Measurements from ENCODE around the gene GRK5. TPM values are rescaled to one million over a fixed set of nuclear protein-coding genes. Genes with fewer than 3 reads are reported as not detected.

Gene GRK5
- polyA plus RNA-seq, 1 donor from 2014 or later: 34.9 TPM

GRCh38 chr10:119403921-119404320 lies 196.6 kb downstream of the GRK5 start:
- no peak overlapping the region for H3K4me3 ChIP-seq (ENCODE audit: low read length)
- no peaks in the 10 kb centered on the region for H3F3A ChIP-seq (ENCODE audit: insufficient read depth, low read length, poor library complexity, severe bottlenecking)
- TF ChIP-seq EZH2 (IDR thresholded peaks at IDR 0.05; ENCODE audit: borderline replicate concordance, insufficient read depth, low read length, poor library complexity, severe bottlenecking) (no peak), SMC3 (conservative IDR thresholded peaks at IDR 0.05; ENCODE audit: poor library complexity) (no peak), MXI1 (conservative IDR thresholded peaks at IDR 0.05; ENCODE audit: poor library complexity, severe bottlenecking) (no peak), TAF1 (IDR thresholded peaks at IDR 0.05; ENCODE audit: low read depth) (no peak), REST (IDR thresholded peaks at IDR 0.05; ENCODE audit: borderline replicate concordance) (no peak), CTCF (IDR thresholded peaks at IDR 0.05; ENCODE audit: poor library complexity, severe bottlenecking) (no peak), EP300 (conservative IDR thresholded peaks at IDR 0.05; ENCODE audit: poor library complexity, severe bottlenecking) (no peak), POLR2AphosphoS5 (IDR thresholded peaks at IDR 0.05) (no peak), RAD21 (conservative IDR thresholded peaks at IDR 0.05) (no peak)

GRCh38 chr10:119404719-119405519 lies 197.5 kb downstream of the GRK5 start:
- no peak overlapping the region for H3K4me2 ChIP-seq (ENCODE audit: low read length)

More at GRCh38 chr10:119403921-119404320, 196.6 kb downstream of the GRK5 start:
- no peak overlapping the region for H3K4me2 ChIP-seq (ENCODE audit: low read length)
- no peaks in the 10 kb centered on the region for H3K9me3 ChIP-seq (ENCODE audit: low read length)
- no peak overlapping the region for H2AFZ ChIP-seq (ENCODE audit: low read depth, low read length)
- no peaks in the 10 kb centered on the region for H3K27me3 ChIP-seq (ENCODE audit: insufficient read depth, low read depth, low read length)
- H4K20me1 ChIP-seq (ENCODE audit: insufficient read depth): no peaks in the 10 kb centered on the region
- no peaks in the 10 kb centered on the region for H3K9me2 ChIP-seq (ENCODE audit: insufficient read depth, low read length)
- H3K36me3 ChIP-seq (ENCODE audit: insufficient read depth, low read length): no peaks in the 10 kb centered on the region
- H3K9ac ChIP-seq (ENCODE audit: low read length): no peak overlapping the region
- no peak overlapping the region for H3K27ac ChIP-seq (ENCODE audit: low read length)
- no peaks in the 10 kb centered on the region for H3K79me2 ChIP-seq (replicated peaks; ENCODE audit: insufficient read depth, low read length)

More at GRCh38 chr10:119404719-119405519, 197.5 kb downstream of the GRK5 start:
- H4K20me1 ChIP-seq (ENCODE audit: insufficient read depth): no peaks in the 10 kb centered on the region
- TF ChIP-seq POLR2AphosphoS5 (IDR thresholded peaks at IDR 0.05): no peak
- no peak for TF ChIP-seq MXI1 (conservative IDR thresholded peaks at IDR 0.05; ENCODE audit: poor library complexity, severe bottlenecking)
- TF ChIP-seq REST (IDR thresholded peaks at IDR 0.05; ENCODE audit: borderline replicate concordance): no peak
- TF ChIP-seq EP300 (conservative IDR thresholded peaks at IDR 0.05; ENCODE audit: poor library complexity, severe bottlenecking): no peak
- TF ChIP-seq EZH2 (IDR thresholded peaks at IDR 0.05; ENCODE audit: borderline replicate concordance, insufficient read depth, low read length, poor library complexity, severe bottlenecking): no peak
- TF ChIP-seq CTCF (IDR thresholded peaks at IDR 0.05; ENCODE audit: poor library complexity, severe bottlenecking): no peak
- no peak for TF ChIP-seq TAF1 (IDR thresholded peaks at IDR 0.05; ENCODE audit: low read depth)
- no peak for TF ChIP-seq SMC3 (conservative IDR thresholded peaks at IDR 0.05; ENCODE audit: poor library complexity)
- TF ChIP-seq RAD21 (conservative IDR thresholded peaks at IDR 0.05): no peak
- H3K9ac ChIP-seq (ENCODE audit: low read length): no peak overlapping the region
- H3K27me3 ChIP-seq (ENCODE audit: insufficient read depth, low read depth, low read length): no peaks in the 10 kb centered on the region
- no peak overlapping the region for H2AFZ ChIP-seq (ENCODE audit: low read depth, low read length)
- no peak overlapping the region for H3K27ac ChIP-seq (ENCODE audit: low read length)
- no peaks in the 10 kb centered on the region for H3K36me3 ChIP-seq (ENCODE audit: insufficient read depth, low read length)
- no peaks in the 10 kb centered on the region for H3K9me2 ChIP-seq (ENCODE audit: insufficient read depth, low read length)
- no peaks in the 10 kb centered on the region for H3F3A ChIP-seq (ENCODE audit: insufficient read depth, low read length, poor library complexity, severe bottlenecking)
- H3K4me3 ChIP-seq (ENCODE audit: low read length): no peak overlapping the region
- H3K79me2 ChIP-seq (replicated peaks; ENCODE audit: insufficient read depth, low read length): no peaks in the 10 kb centered on the region
- H3K9me3 ChIP-seq (ENCODE audit: low read length): no peaks in the 10 kb centered on the region
